ENCODE data around the gene USP48.

- TF ChIP-seq CTCF (IDR thresholded peaks at IDR 0.05) (no peak), POLR2A (IDR thresholded peaks at IDR 0.05) (no peak)
Measured at GRCh38 chr1:21827141-21827679, 44.3 kb upstream of the USP48 start.
